ENCODE data around the gene MN1.

DNA sequence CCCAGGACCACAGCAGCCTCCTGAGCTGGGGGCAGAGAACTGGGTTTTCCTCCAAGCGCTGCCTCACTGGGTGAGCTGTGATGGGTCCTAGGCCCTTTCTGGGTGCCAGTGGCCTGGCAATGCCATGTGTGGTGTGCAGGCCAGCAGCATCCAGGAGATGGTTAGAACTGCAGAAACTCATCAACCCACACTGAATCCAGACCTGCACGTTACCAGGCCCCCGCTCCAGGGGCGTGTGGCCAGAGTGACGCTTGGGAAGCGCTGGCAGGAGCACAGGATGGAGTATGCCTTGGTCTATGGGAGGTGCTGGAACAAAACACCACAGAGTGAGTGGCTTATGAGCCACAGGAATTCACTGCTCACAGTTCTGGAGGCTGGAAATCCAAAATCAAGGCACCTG is 97.0 kb downstream of the MN1 start:
- no peak for TF ChIP-seq CTCF (conservative IDR thresholded peaks at IDR 0.05; ENCODE audit: low read depth in 2 of 2)
- TF ChIP-seq ZNF114 (CRISPR knock-in tag; IDR thresholded peaks at IDR 0.05) = no peak
- TF ChIP-seq CREB1 (CRISPR knock-in tag; IDR thresholded peaks at IDR 0.05; ENCODE audit: low read depth) = no peak
- TF ChIP-seq POLR2AphosphoS5 (IDR thresholded peaks at IDR 0.05; ENCODE audit: low read depth) = no peak
- TF ChIP-seq, protein P1, sequence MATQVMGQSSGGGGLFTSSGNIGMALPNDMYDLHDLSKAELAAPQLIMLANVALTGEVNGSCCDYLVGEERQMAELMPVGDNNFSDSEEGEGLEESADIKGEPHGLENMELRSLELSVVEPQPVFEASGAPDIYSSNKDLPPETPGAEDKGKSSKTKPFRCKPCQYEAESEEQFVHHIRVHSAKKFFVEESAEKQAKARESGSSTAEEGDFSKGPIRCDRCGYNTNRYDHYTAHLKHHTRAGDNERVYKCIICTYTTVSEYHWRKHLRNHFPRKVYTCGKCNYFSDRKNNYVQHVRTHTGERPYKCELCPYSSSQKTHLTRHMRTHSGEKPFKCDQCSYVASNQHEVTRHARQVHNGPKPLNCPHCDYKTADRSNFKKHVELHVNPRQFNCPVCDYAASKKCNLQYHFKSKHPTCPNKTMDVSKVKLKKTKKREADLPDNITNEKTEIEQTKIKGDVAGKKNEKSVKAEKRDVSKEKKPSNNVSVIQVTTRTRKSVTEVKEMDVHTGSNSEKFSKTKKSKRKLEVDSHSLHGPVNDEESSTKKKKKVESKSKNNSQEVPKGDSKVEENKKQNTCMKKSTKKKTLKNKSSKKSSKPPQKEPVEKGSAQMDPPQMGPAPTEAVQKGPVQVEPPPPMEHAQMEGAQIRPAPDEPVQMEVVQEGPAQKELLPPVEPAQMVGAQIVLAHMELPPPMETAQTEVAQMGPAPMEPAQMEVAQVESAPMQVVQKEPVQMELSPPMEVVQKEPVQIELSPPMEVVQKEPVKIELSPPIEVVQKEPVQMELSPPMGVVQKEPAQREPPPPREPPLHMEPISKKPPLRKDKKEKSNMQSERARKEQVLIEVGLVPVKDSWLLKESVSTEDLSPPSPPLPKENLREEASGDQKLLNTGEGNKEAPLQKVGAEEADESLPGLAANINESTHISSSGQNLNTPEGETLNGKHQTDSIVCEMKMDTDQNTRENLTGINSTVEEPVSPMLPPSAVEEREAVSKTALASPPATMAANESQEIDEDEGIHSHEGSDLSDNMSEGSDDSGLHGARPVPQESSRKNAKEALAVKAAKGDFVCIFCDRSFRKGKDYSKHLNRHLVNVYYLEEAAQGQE (IDR thresholded peaks at IDR 0.05; ENCODE audit: unreplicated experiment) = no peak
- no peak for TF ChIP-seq EZH2phosphoT487 (IDR thresholded peaks at IDR 0.05; ENCODE audit: unreplicated experiment)
